LoVo (cell line): Measurements from ENCODE around the gene FRMD4A.

ENCODE experiments used
- DNase-seq: peaks from one replicate; pipeline ENCODE4 v3.0.0-alpha.2; 2016; ENCODE audit warnings: low spot score

The FRMD4A gene

DNA sequence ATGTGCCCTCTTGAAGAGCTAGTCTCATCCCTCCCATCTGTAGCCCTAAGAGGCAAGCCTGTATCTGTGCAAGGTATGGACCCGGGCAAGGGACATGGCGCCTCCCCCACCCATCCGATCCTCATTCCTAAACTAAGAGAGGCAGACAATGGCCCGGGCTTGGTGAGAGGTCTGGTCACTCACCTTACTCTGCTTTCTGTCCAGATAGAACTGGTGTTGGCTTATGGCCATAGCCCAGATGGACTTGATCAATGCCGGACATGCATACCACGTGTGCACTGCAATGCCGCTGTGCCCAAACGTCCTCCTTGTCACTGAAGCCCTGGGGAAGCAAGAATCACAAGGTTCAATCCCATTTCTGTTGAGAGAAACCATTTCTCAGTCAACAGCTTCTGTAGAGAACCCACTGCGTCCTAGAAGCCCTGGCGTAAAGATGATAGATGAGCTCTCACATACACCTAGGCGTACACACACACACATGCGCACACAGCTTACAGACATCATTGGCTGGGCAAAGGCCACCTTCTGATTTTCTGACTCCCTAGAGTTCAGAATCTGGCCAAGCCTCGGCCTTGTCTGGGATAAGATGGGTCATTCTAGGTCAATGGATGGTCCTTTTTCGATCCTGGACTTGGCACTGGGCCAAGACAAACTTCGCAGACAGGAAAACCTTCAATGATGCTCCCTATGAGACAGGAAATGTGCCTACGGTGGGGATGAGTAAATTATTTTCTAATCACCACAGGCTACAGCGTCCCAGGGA is 629.4 kb downstream of the FRMD4A start:
- no peak for DNase-seq

DNA sequence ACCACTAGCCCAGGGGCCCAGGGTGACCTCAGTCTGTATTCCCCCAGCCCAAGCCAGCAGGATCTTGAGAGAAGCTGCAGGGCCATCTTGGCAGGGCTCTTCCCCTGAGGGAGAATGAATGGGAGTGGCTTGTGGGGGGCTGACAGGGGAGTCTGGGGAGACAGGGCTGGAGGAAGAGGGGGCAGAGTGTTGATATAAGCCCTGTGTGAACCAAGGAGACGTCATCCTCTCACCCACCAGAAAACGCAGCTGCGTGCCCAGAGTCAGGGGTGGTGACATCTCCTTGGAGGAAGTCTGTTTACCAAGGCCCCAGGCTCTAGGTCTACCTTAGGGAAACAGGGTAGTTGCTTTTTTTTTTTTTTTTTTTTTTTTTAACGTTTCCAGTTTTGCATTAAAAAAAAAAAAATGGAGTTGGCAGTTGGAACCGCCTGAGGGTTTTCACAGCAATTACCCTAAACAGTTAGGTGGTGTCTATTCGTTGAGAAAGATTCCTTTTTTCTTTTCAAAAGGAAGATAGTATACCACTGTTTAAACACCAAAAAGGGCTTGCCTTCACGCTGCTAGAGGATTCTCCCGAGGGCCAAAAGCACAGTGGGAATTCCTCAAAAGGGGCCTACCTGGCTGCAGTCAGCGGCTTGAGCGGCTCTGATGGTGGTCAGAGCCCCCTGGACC is 630.1 kb downstream of the FRMD4A start:
- DNase-seq: no peak

DNA sequence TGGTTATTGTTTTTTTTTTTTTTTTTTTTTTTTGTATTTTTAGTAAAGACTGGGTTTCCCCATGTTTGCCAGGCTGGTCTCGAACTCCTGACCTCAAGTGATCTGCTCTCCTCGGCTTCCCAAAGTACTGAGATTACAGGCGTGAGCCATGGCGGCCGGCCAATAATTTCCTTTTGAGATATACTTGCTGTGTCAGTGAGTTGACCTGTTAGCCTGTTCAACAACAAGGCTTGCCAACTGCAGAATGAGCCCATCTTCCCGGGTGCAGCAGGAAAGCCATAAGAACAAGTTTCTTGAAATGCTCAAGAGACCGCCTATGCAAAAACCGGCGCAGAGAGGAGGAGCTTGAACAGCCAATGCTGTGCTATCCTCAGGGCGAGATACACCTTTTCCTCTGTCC is 631.5 kb downstream of the FRMD4A start:
- no peak for DNase-seq

DNA sequence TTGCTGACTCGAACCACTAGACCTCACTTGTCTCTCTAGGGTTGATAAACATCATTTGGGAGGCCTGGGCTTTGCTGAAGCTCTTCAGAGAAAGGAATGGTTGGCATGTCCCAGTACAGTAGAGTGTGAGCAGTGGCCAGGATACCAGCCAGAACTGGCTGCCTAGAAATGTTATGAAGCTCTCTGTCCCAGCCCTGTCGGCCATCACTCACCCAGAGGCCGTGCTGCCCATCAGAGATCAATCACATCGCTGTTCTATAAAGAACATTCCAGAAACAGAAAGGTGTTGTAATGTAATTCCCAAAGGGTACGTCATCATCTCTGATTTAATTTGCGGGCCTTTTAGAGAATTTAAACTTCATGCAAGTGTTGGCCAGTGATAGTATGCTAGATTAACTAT is 632.5 kb downstream of the FRMD4A start:
- DNase-seq: no peak

DNA sequence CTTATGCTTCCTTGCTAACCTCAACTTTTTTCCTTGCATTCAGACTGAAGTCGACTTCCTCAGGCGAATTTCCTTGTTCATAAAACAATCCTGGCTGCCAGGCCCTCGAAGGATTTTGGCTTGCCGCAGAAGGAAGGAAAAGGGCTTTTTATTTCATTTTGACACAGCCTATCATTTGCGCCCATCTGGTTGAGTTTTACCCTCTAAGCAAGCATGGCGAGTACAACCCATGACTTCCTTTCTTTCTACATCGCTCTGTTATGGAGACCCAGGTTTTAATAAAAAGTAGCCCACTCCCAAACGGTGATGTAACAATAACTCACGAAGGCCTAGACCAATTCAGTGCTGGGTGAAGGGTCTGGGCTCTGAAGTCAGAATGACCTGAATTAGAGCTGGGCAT is 634.7 kb downstream of the FRMD4A start:
- DNase-seq: no peak

DNA sequence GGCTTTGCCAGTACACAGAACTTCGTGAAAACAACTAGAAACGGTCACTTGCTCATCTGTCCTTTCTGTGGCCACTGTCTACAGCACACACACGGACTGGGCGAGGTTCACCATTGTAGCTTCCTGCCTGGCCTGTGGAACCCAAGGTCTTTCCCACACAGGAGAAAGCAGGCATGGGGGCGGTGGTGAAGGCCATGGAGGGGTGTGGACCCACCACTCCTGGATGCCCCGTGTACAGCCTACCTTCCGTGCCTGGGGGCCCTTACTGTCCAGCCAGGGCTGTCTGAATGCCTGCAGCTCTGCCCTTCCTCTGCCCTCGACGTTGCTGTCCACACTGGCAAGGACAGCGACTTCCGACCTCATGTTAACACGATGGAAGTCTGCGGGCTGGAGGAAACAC is 635.1 kb downstream of the FRMD4A start:
- no peak for DNase-seq

DNA sequence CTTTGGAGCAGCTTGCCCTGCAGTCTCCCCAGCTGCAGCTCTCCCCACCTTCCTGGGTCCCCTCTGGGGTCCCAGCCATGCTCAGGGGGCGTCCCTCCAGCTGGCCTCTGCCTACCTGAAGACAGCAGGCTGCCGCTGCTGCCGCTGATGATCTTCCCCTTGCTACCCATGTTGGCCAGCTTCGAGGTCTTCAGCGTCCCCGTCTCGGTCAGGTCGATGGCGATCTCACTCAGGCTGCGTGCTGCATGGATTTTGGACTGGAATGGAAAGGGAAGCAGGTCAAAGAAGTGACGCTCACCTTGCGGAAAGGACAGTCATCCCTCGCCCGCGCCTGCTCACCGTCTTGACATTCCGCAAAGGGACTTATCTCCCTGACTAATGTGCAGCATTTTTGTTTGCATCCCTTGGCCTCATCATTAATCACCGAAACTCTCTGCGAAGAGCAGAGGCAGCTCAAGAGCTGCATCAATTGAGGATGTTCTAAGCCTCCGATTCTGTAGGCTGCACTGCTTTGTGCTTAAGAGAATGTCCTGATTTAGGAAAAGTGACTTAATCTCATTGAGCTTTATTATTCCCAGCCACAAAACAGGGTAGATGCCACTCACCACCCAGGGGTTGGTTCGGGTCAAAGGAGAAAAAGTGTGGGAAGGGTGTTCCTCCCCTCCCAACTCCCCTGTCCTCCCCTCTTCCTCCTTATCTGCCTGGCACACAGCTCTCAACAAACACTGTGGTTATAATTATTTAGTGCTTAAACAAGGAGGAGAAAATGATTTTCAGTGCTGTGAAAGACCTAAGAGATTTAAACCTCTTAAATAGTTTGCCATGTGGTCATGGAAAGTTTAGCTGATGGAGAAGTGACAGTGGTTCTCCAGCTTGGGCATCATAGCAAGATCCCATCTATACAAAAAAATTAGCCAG is 636.7 kb downstream of the FRMD4A start:
- no peak for DNase-seq

DNA sequence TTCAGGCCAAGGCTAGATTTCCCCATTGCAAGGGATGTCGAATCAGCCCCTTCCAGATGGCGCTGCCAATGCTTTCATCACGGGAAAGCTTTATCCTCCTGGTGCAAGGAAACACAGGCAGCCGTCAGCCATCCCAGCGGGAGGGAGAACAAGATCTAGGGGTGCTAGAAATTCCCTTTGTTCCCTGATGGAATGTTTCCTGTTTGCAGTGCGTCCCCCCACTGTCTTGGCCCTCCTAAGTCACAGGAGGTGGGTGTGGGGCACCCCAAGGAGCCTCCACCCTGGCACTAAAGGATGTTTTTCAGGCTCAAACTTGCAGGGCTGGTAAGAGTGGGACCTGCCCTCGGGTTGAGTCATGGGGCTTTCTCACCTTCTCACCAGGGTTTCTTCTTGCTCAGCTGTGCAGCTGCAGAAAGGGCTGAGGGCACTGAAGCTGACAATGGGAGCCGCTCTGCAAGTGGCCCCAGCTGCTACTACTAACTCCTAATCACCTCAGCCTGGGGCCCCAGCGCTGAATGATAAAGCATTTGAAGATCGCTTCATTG is 640.4 kb downstream of the FRMD4A start:
- DNase-seq: no peak

DNA sequence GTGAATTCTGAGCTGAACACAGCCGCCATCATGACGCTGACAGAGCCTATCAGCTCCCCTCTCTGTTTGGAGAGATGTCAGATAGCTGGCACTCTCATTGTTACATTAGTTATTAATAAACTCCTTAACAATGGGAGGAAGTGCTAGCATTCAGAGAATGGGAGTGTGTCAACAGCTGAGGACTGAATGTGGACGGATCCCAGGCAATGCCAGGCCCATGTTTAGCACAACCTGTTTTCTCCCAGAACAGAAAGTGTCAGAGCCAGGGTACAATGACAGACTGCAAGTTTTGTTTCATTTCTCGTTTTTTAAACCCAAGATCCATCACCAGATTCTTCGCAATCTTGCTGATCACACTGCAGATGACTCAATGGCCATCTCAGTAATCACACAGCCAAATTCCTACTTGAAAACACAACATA is 644.4 kb downstream of the FRMD4A start:
- DNase-seq: no peak

DNA sequence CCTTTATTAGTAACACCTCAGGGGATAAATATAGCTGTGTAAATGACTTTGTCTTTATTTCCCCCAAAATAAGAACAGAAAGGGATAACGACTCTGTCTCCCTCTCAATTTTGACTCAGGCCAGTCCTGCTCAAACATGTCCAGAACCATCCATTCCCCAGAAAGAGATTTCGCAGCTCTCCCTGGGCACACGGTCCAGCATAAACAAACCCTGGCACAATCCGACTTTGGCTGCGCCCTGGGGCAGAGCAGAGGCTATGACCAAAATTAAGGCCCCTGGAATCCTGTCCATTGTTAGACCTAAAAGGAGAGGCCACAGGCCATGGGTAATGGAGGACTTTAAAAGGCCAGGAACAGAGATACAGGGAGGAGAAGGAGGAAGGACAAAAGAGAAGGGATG is 644.8 kb downstream of the FRMD4A start:
- no peak for DNase-seq

DNA sequence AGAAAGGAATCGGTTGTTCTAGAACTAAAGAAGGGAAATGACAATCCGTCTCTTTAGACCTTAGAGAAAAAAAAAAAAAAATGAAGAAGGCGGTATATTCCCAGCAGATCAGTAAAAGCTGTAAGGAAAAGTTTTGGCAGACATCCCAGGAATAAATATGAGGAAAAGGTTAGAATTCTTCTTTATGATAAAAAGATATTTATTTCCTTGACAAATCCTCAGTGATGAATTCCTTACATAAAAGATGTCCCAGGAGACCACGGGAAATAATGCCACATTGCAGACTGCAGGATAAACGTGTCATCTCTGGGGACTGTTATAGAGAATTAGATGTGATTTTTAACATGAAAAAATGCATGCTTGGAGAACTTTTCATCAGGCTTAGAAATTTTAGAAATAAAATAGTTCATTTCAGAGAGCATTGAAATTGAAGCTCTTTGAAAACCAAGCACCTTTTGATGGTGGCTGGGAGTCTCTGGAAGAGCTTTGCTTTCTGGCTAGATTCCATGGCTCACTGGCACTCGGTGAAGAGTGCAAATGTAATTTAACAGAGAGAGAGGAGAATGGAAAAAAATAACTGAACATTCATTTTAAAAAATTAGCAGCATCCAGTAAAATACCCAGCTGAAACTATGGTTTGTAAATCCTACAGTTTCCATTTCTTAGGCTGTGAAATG is 645.8 kb downstream of the FRMD4A start:
- DNase-seq: no peak

DNA sequence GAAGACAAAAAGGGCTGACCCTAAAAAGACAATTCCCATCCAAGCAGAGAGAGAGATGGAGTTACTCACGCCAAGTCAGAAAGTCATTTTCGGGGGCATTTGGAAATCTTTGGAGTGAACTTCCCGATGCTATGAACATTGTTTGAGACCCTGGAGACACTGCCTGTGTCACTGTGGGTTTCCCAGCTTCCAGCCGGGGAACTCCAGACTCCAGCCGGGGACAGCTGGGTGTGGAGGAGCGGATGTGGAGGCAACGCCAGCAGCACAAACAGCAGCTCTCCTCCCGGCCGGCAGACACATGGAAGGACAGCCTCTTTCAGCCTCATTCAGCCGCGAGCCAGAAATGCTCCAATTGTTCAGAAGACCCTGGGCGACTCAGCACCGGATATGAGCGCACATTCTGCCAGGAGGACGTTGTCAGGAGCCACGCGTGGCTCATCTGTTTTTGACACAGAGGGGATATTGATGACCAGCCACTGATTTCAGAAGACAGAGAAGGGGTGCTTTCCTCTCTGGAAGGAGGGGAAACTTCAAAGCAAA is 646.4 kb downstream of the FRMD4A start:
- DNase-seq: no peak

DNA sequence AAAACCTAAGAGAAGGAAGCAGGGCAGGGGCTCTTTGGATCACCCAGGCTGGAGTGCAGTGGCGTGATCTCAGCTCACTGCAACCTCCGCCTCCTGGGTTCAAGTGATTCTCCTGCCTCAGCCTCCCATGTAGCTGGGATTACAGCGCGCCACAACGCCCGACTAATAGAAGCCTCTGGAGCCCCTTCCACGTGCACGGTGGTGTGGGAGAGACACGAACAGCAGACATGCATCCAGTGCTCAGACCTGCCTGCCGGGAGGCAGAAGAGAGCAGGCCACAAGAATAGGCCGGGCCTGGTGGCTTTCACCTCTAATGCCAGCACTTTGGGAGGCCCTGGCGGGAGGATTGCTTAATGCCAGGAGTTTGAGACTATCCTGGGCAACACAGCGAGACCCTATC is 647.7 kb downstream of the FRMD4A start:
- no peak for DNase-seq

DNA sequence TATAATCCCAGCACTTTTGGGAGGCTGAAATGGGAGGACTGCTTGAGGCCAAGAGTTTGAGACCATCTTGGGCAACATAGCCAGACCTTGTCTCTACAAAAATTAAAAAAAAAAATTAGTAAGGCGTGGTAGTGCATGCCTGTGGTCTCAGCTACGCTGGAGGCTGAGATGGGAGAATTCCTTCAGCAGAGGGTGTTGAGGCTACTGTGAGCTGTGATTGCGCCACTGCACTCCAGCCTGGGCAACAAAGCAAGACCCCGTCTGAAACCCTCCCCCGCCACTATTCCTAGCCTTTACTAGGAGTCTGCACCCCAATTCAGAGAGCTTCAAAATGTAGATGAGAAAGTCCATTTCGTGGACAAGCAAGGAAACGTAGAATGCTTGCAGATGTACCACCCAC is 648.8 kb downstream of the FRMD4A start:
- DNase-seq: no peak

DNA sequence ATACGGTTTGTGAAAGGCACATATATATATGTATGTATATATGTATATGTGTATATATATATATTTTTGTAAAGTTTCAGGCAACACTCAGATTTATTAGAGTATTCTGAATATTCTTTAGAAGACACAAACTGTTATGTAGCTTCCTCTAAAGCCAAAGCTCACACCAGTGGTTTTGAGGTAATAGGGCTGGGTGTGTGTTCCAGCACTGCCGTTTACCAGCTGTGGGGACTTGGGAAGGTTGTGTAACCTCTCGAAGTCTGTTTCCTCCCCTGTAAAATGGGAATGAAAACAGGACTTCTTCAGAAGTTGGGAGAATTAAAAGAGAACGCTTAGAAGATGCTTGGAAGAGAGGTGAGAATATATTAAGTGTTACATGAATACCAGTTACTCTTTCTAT is 649.2 kb downstream of the FRMD4A start:
- no peak for DNase-seq

DNA sequence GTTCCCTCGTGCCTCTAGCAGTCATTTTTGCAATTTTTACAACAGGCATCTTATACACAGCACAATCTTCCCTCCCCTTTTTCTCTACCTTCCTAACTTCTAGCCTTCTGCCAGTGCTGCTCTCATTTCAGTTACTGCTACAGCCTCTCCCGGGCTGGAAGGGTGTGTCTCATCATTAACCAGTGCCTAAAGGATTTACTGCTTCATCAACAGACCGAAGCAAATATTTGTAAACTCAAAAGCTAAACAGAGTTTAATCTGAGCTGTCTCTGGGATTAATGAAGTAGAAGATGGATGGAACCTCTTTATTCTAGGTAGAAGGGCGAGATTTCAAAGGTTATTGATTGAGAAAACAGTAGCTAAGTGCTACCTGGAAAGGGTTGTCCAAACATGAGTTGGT is 649.6 kb downstream of the FRMD4A start:
- DNase-seq: no peak

DNA sequence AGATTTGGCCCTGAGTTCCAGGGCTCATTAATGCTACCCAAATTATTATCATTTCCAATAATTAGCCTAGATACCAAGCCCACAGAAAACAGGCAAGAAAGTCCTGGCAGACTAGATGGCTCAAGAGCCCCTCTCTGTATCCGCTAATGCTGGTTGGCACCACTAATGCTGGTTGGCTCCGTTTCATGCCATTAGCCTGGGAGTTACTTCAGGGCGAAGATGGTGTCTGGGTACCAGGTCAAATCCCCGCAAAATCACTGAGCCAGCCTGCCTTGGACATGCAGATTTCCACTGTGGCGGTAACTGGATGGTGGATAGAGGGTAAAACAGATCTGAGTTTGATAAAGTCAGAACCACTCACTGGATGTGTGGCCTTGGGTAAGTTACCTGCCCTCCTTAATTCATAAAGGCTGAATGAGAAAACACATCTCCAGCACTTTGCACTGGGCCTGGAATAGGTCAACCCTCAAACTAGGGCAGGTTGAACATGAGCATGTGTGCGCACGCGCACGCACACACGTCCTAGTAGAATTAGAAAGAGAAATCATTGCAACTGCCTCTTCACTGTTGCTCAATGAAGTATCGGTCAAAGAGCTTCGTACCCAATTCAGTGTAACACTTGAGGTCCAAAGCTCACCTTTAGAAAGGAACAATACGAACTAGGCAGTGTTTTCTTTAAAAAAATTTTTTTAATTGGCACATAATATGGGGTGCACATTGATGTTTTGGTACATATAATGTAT is 652.5 kb downstream of the FRMD4A start:
- DNase-seq: no peak

DNA sequence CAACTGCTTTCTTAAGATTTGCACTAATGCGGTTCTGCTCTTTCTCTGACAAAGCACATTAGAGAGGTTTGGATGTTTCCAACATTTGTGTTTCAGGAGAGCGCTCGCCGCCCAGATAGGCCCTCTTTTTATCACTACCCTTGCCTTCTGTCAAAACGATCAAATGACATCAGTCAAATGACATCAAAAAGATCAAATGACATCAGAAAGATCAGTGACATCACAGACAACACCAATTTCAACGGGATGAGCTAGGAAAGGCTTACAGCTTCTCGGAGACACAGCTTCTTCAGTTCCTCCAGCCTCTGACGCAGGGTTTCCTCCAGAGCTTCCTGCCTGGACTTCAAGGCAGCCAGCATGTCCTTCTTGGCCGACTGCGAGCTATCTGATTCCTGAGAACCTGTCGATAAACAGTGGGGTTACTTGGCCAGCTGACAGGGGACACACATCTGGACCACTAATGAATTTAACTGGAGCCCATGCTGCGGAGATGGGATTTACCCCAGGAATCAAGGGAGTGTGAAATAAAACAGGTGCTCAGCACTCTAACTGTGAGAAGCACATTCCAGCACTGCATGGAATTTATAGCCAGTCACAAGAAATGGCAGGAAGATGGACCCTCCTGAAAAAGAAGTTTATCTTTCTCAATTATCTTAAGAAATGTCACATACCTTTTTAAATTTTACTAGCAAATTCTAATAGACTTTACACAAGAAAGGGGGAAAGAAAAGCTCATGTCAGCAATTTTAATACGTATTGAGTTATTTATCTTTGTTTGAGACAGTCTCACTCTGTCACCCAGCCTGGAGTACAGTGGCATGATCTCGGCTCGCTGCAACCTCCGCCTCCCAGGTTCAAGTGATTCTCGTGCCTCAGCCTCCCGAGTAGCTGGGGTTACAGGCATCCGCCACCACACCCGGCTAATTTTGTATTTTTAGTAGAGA is 655.8 kb downstream of the FRMD4A start:
- DNase-seq: no peak

DNA sequence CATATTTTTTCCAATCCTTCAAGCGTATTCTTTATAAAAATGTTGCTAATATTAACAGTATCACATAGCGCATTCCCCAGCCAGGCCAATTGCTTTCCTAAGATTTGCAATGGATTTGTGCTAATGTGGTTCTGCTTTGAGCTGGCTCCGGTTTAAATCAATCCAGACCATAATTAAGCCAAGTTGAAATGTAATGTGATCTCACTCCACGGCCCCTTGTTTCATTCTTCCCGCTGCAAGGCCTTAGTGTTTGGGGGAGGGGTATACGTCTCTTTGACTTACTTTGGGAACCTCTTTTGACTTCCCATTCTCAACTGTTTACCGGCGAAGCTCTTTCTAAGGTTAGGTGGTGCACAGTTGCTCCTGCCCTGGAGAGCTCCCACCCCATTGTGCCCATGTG is 657.6 kb downstream of the FRMD4A start:
- DNase-seq: no peak

DNA sequence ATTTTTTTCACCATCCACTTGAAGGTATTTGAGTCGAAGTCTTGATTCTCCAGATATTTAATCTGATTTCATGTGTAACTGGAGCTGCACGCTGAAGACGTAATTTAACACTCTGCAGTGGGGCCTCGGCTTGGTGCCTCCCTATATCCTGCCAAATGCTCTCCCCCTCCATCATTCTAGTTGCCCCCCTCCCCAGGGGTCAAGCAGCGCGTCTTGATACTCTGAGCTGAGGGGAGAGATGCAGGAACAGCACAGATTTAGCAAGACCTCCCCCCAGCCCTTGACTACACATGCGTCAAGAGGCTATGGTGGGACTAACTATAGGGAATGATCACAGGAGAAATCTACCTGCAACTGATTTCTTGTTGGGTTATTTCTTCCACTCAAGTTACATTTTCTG is 658.2 kb downstream of the FRMD4A start:
- no peak for DNase-seq
